GM18511 (cell line): ENCODE measurements around the gene CDKL1.

Experiments used
- ATAC-seq: cut with Tn5 transposase; IDR thresholded peaks from one replicate; pipeline ENCODE4 v1.9.1; 2021; ENCODE audit warnings: mild to moderate bottlenecking, moderate library complexity; ENCODE audit not compliant: unreplicated experiment

The CDKL1 gene

GRCh38 chr14:50396631-50397389, at the start of gene CDKL1:
CDKL1 (minus strand) TSS chr14:50396881; CDS start chr14:50395868, 1,013 bp downstream.
- ATAC-seq = peak; percentile 63

GRCh38 chr14:50434528-50434927, 37.8 kb upstream of the CDKL1 start:
- no peak for ATAC-seq

DNA sequence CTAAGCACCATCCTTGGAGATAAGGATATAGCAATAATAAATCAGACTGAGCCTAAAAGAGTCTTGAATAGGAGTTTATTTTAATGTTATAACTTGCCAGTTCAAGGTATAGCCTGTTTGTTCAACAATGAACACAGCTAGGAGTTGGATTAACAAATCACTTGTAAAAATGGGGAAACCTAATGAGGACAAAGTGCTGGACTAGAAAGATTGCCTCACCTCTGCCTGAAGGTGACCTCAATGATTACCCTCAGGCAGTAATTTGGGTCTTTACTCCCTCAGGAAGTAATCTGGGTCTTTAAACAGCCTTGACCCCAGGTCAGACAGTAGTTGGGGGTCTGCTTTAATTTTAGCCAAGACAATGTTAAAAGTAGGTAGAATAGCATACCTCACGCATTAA, 35.5 kb upstream of the CDKL1 start:
- no peak for ATAC-seq

DNA sequence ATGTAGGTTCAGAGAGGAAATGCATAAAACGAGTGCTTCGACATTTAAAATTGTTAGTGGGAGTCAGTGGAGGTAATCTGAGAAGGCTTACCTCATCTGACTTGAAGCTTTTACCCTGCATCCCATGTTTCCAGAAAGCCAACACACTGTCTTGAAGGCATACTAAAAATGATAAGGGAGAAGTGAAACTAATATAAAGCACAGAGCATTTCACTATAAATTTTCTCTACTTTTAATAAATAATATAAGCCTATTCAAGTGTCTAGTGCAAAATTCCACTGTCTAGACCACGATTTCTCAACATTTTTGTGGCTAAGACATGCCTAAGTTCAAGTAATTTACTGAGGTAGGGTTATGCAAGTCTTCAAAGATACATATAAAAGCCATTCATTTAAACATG, 29.1 kb upstream of the CDKL1 start:
- ATAC-seq = no peak

DNA sequence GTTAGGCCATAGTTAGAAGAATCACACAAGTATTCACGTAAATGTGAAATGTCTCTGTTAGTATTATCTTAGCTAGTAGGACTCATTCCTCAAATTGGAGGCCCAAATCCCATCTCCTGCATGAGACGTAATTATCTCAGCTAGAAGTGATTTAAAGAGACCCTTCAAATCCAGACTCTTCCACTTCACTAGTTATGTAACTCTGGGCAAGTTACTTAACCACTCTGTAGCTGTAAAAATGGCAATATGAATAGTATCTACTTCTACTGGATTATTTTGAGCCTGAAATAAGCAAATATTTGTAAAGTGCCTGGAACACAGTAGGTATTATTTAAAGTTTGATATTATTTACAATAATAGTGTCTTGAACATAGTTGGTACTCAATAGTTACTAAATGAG, 28.4 kb upstream of the CDKL1 start:
- ATAC-seq = no peak

GRCh38 chr14:50423529-50423928, 26.8 kb upstream of the CDKL1 start:
- no peak for ATAC-seq

DNA sequence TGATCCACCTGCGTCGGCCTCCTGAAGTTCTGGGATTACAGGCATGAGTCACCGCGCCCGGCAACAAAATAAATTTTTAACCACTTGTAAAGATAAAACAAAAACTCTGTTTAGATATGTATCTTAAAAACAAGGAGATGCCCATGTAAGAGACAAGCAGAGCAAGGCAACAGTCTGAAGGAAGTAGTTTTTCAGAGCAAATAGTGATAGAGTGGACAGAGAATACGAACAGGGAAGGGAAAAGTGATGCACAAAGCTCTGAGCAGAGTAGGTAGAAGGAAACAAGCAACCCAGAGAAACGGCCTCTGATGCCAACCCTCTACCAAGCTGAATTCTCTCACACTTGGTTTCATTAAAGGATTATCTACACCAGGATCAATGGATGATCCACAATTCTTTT, 24.8 kb upstream of the CDKL1 start:
- ATAC-seq = no peak

DNA sequence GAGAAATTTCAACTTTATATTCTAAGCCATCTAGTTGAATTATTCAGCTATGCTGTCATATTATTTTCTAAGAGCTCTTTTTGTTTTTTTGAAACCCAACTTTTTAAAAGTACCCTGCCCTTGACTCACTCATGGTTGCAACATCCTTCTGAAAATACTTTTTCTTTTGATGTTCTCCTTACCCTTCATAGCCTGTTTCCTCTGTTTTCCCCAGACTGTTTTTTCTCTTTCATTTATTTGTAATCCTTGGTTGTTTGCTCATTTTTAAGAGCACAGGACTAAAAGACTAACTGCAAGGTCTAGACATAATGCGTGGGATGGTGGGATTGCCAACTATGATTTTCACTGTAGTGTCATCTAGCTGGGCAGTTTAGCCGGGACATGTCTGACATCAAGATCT, 21.2 kb upstream of the CDKL1 start:
- no peak for ATAC-seq

GRCh38 chr14:50410921-50411320, 14.2 kb upstream of the CDKL1 start:
- no peak for ATAC-seq

- no peak for ATAC-seq
Observed at GRCh38 chr14:50410071-50410470, 13.4 kb upstream of the CDKL1 start.

DNA sequence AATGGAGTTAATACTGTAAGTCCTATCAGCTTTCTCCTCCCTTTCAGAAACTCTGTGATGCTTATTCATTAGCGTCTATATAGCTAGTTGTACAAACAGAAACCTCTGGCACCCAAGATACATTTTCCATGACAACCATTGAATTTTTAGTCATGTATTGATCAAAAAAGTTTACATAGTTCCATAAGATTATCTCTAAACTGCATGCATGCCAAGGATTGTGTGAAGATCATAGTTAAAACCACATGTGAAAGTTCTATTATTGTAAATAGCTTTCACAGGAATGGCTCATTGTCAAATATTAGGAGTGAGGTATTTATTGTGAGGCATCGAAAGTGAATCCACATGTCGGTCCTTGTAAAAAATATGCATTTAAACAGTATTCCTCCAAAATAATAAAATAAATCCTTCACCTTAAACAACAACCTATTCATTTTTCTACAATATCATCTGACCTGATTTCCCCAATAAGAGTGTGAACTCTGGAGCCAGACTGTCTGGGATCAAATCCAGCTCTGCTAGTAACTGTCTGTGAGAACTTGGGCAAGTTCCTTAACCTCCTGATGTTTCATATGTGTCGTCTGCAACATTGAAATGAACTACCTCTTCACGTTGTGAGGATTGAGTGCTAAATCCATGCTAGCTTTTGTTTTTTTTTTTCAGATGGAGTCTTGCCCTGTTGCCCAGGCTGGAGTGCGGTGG, 10.6 kb upstream of the CDKL1 start:
- no peak for ATAC-seq

DNA sequence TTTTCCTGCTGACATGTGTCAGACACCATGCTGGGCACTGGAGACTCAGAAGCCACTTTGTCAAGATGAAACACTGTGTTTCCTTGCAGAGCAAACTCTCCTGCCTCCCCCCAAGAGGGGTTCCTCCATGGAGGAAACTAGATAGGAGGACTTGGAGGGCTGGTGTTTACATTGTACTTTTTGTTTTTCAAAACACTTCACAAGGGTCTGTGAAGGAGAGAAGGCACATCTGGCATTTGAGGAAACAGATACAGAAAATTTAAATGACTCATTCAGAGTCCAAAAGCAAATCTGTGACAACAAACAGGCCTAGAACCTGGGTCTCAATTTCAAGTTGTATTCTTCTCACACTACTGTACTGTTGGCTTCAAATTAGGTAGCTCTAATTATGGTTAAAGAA, 6.7 kb upstream of the CDKL1 start:
- ATAC-seq = no peak

- no peak for ATAC-seq
Observed at GRCh38 chr14:50402965-50403364, 6.3 kb upstream of the CDKL1 start.

DNA sequence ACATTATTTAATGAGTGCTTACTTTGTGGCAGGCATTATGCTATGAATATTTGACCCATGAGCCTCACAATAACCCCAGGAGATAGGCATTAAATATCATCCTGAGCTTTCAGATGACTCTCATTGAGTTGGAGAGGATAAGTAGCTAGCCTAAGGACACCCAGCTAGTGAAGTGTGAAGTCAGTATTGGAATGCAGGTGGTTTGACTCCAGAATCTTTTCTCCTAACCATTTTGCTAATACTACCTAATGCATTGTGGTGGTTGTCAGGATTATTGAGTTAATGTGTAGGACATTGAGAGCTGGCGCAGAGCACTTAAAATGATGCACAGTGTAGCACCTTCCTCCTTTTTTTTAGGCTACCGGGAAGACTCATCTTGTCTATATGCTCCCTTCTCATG, 3.8 kb upstream of the CDKL1 start:
- no peak for ATAC-seq

- no peak for ATAC-seq
Observed at GRCh38 chr14:50399251-50400032, 2.8 kb upstream of the CDKL1 start.

GRCh38 chr14:50398189-50398580, 1.5 kb upstream of the CDKL1 start:
- ATAC-seq = no peak

DNA sequence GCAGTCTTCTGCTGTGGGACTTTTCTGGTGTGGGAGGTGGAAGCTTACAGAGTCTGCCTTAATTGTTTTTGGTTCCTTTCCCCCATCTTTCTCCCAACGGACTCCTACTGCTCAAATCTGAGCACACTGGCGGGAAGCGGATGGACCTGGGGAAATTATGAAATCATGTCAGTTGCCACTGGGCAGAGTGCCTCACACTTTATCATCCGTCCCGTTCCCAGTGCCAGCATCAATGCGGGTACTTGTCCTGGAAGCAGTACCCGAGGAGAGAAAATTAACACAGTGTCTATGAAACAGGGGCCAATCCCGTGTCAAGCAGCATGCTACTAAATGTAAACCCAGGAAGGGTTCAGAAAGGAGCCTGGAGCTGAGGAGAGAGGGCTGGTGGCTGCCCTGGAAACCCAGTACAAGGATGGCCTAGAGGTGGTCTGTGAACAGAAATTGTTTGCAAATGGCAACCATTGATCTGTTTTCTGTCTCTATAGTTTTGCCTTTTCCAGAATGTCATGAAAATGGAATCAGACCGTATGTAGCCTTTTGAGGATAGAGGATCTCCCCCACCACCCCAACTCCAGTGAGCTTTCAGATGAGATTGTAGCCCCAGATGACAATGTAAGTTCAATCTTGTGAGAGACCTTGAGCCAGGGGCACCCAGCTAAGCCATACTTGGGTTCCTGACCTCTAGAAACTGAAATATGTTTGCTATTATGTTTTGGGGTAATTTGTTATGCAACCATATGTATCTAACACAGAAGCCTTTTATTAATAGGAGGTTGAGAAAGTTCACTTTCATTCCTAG, 908 bp upstream of the CDKL1 start:
- no peak for ATAC-seq

DNA sequence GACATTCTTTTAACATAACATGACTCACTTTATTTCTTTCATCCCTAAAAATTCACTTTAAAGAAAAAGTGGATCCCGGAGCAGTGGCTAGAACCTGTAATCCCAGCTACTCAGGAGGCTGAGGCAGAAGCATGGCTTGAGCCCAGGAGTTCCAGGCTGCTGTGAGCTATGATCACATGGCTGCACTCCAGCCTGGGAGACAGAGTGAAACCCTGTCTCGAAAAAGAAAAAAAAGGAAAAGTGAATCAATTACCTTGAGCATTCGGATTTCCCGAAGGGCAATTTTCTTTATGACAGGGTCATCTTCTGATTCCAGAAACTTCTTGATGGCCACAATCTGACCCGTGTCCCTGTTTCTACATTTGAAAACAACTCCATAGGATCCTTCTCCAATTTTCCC, 1.2 kb downstream of the CDKL1 start:
- no peak for ATAC-seq

DNA sequence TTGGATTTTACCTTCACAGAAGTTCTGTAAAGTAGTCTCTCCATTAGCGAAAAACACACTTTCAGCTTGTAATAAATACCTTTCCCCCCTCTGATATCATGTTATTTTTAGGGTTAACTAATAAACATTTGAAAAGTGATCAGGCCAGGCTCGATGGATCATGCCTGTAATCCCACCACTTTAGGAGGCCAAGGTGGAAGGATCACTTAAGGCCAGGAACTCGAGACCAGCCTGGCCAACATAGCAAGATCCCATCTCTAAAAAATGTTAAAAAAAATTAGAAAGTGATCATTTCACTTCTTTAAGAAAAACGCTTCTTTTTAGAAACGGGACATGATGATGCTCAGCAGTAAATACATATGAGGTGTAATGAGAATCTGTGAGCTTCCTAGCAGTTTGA, 2.0 kb downstream of the CDKL1 start:
- ATAC-seq = no peak

DNA sequence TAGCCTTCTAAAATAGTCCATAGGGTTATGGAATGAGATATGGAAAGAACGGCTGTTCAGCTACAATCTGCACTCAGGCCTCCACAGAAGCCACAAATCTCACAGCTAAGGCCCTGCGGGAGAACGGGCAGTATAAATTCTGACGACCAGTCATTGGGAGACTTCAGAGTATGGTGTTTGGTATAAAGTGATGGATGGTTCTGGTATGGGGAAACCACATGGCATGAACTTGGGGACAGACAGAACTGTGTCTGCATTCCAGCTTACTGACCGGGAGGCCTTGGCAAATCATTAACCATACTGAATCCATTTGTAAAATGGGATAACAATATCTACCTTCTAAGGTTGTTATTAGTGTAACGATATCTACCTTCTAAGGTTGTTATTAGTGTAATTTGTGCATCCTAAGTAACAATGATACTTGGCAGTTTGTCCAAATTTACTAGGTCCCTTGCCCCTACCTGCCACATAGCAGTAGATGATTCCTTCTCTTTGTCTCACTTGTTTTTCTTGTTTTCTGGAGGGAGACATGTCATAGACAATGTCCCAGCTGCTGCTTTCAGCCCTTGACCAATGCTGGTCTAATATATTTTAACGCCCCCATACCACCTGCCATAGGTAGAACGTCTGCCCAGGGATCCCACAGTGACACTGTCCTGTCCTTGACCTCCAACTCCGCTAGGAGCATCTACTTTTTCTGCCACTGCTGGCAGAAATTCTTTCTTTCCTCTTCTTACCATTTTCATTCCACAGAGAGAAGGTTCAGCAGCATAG, 6.8 kb downstream of the CDKL1 start:
- ATAC-seq = no peak
